ENCODE results near the gene CCDC57. TPM values are rescaled to one million over a fixed set of nuclear protein-coding genes. Genes with fewer than 3 reads are reported as not detected.

The CCDC57 gene
- total RNA-seq, 5 donors from 2014 or later (not counting 1 experiment from before 2014, with no cell fraction given) = 86.4 to 127 (median 103) TPM

GRCh38 chr17:82232322-82232820 lies 19.7 kb upstream of the CCDC57 start:
- Histone ChIP-seq H3K36me3 (ENCODE audit: control insufficient read depth in 2 of 2, extremely low read depth in 1 of 2, insufficient read depth in 1 of 2, low read length in 1 of 2) (peaks cover 0 to 10% of the 10 kb centered on the region in 2 donors), H3K27ac (ENCODE audit: low read length) (no peak overlapping the region), H3K4me3 (ENCODE audit: control insufficient read depth in 1 of 2, extremely low read depth in 1 of 2, low read length in 1 of 2) (no peak overlapping the region), H3K4me1 (ENCODE audit: control insufficient read depth in 1 of 2, extremely low read depth in 1 of 2, insufficient read depth in 2 of 2, low read length in 2 of 2) (peaks cover 25 to 61% of the 10 kb centered on the region in 2 experiments), H3K9me3 (no peaks in the 10 kb centered on the region), H3K27me3 (replicated peaks in 1 of 2; ENCODE audit: control insufficient read depth in 2 of 2, extremely low read depth in 1 of 2, insufficient read depth in 2 of 2, low read length in 1 of 2) (no peaks in the 10 kb centered on the region)
- H3K36me3 Mint-ChIP-seq = no peaks in the 10 kb centered on the region
- POLR2A ChIA-PET = no interaction called here
- H3K9me3 Mint-ChIP-seq = no peaks in the 10 kb centered on the region
- CTCF ChIA-PET = no interaction called here
- no peak overlapping the region for H3K27ac Mint-ChIP-seq
- WGBS (ENCODE audit: insufficient coverage) = 87% methylated on average over 18 of the region's 21 CpGs
- H3K4me3 Mint-ChIP-seq = no peak overlapping the region
- no peaks in the 10 kb centered on the region for H3K27me3 Mint-ChIP-seq
- no peak for DNase-seq
- peaks cover 10 to 26% (median 13%) of the 10 kb centered on the region in 3 donors for H3K4me1 Mint-ChIP-seq
- ATAC-seq (replicated peaks in 1 of 4) = no peak

- no peak for ATAC-seq (replicated peaks in 1 of 4)
- WGBS (ENCODE audit: insufficient coverage) = 50% methylated on average over 22 of the region's 42 CpGs
- Histone ChIP-seq H3K27ac (ENCODE audit: low read length) (peak overlapping the region; percentile 68), H3K4me1 (ENCODE audit: control insufficient read depth in 1 of 2, extremely low read depth in 1 of 2, insufficient read depth in 2 of 2, low read length in 2 of 2) (peaks cover 27 to 63% of the 10 kb centered on the region in 2 experiments), H3K36me3 (ENCODE audit: control insufficient read depth in 2 of 2, extremely low read depth in 1 of 2, insufficient read depth in 1 of 2, low read length in 1 of 2) (peaks cover 0 to 6% of the 10 kb centered on the region in 2 donors), H3K27me3 (replicated peaks in 1 of 2; ENCODE audit: control insufficient read depth in 2 of 2, extremely low read depth in 1 of 2, insufficient read depth in 2 of 2, low read length in 1 of 2) (peaks cover 0 to 3% of the 10 kb centered on the region in 2 experiments), H3K9me3 (no peaks in the 10 kb centered on the region), H3K4me3 (ENCODE audit: control insufficient read depth in 1 of 2, extremely low read depth in 1 of 2, low read length in 1 of 2) (peak overlapping the region; percentile 21 to 44)
- Mint-ChIP-seq H3K9me3 (no peaks in the 10 kb centered on the region), H3K4me1 (peaks cover 10 to 25% (median 13%) of the 10 kb centered on the region in 3 donors), H3K27me3 (no peaks in the 10 kb centered on the region), H3K36me3 (no peaks in the 10 kb centered on the region), H3K4me3 (no peak overlapping the region), H3K27ac (no peak overlapping the region)
- peak in 2 of 35 experiments; percentile 51 to 53 for DNase-seq
- POLR2A ChIA-PET = no interaction called here
- CTCF ChIA-PET = no interaction called here
Observed at GRCh38 chr17:82231562-82232321, 19.1 kb upstream of the CCDC57 start.

- ATAC-seq (replicated peaks in 1 of 4) = peak in 3 of 4 experiments; percentile 1 to 15 (median 4)
- ChIA-PET CTCF (no interaction called here), POLR2A (no interaction called here)
- Histone ChIP-seq H3K4me3 (ENCODE audit: control insufficient read depth in 1 of 2, extremely low read depth in 1 of 2, low read length in 1 of 2) (peak overlapping the region; percentile 21 to 44), H3K27me3 (replicated peaks in 1 of 2; ENCODE audit: control insufficient read depth in 2 of 2, extremely low read depth in 1 of 2, insufficient read depth in 2 of 2, low read length in 1 of 2) (peaks cover 0 to 7% of the 10 kb centered on the region in 2 experiments), H3K4me1 (ENCODE audit: control insufficient read depth in 1 of 2, extremely low read depth in 1 of 2, insufficient read depth in 2 of 2, low read length in 2 of 2) (peaks cover 27 to 59% of the 10 kb centered on the region in 2 experiments), H3K36me3 (ENCODE audit: control insufficient read depth in 2 of 2, extremely low read depth in 1 of 2, insufficient read depth in 1 of 2, low read length in 1 of 2) (peaks cover 0 to 6% of the 10 kb centered on the region in 2 donors), H3K9me3 (no peaks in the 10 kb centered on the region), H3K27ac (ENCODE audit: low read length) (peak overlapping the region; percentile 68)
- 33% methylated on average over 6 of the region's 18 CpGs for WGBS (ENCODE audit: insufficient coverage)
- Mint-ChIP-seq H3K36me3 (no peaks in the 10 kb centered on the region), H3K27ac (no peak overlapping the region), H3K4me3 (no peak overlapping the region), H3K4me1 (peaks cover 10 to 24% (median 12%) of the 10 kb centered on the region in 3 donors), H3K27me3 (no peaks in the 10 kb centered on the region), H3K9me3 (no peaks in the 10 kb centered on the region)
- peak in 2 of 35 experiments; percentile 42 for DNase-seq
Observed at GRCh38 chr17:82231312-82231561, 18.6 kb upstream of the CCDC57 start.

- ATAC-seq (replicated peaks in 1 of 4) = peak; percentile 14 to 23 (median 18)
- Histone ChIP-seq H3K27ac (ENCODE audit: low read length) (peak overlapping the region; percentile 68), H3K9me3 (no peaks in the 10 kb centered on the region), H3K4me1 (ENCODE audit: control insufficient read depth in 1 of 2, extremely low read depth in 1 of 2, insufficient read depth in 2 of 2, low read length in 2 of 2) (peaks cover 24 to 56% of the 10 kb centered on the region in 2 experiments), H3K4me3 (ENCODE audit: control insufficient read depth in 1 of 2, extremely low read depth in 1 of 2, low read length in 1 of 2) (peak overlapping the region; percentile 40 to 54), H3K27me3 (replicated peaks in 1 of 2; ENCODE audit: control insufficient read depth in 2 of 2, extremely low read depth in 1 of 2, insufficient read depth in 2 of 2, low read length in 1 of 2) (peaks cover 0 to 7% of the 10 kb centered on the region in 2 experiments), H3K36me3 (ENCODE audit: control insufficient read depth in 2 of 2, extremely low read depth in 1 of 2, insufficient read depth in 1 of 2, low read length in 1 of 2) (peaks cover 0 to 3% of the 10 kb centered on the region in 2 donors)
- Mint-ChIP-seq H3K27me3 (no peaks in the 10 kb centered on the region), H3K4me1 (peaks cover 9 to 20% (median 10%) of the 10 kb centered on the region in 3 donors), H3K4me3 (peak overlapping the region; percentile 70 to 80 (median 76)), H3K27ac (peak overlapping the region in 1 of 2 donors; percentile 83), H3K36me3 (no peaks in the 10 kb centered on the region), H3K9me3 (no peaks in the 10 kb centered on the region)
- DNase-seq = peak in 21 of 35 experiments; percentile 32 to 71 (median 44)
- ChIA-PET CTCF (no interaction called here), POLR2A (no interaction called here)
- WGBS (ENCODE audit: insufficient coverage) = 14% methylated on average over 67 of the region's 76 CpGs
Observed at GRCh38 chr17:82230609-82231311, 18.1 kb upstream of the CCDC57 start.

GRCh38 chr17:82229698-82230608 lies 17.3 kb upstream of the CCDC57 start:
- ChIA-PET POLR2A (no interaction called here), CTCF (interaction anchor here in 1 of 2 donors (0.6 kb wide), 1 partner anchor 163 kb away, joined by 3 read pairs; no protein-coding TSS in a partner anchor)
- peak overlapping the region; percentile 40 to 54 for H3K4me3 ChIP-seq (ENCODE audit: control insufficient read depth in 1 of 2, extremely low read depth in 1 of 2, low read length in 1 of 2)
- no peaks in the 10 kb centered on the region for H3K36me3 ChIP-seq (ENCODE audit: control insufficient read depth in 2 of 2, extremely low read depth in 1 of 2, insufficient read depth in 1 of 2, low read length in 1 of 2)
- H3K9me3 Mint-ChIP-seq = no peaks in the 10 kb centered on the region
- WGBS (ENCODE audit: insufficient coverage) = 89% methylated on average over 21 of the region's 28 CpGs
- peak overlapping the region; percentile 70 to 80 (median 76) for H3K4me3 Mint-ChIP-seq
- H3K36me3 Mint-ChIP-seq = no peaks in the 10 kb centered on the region
- ATAC-seq (replicated peaks in 1 of 4) (no peak), DNase-seq (no peak)
- H3K27me3 Mint-ChIP-seq = no peaks in the 10 kb centered on the region
- no peaks in the 10 kb centered on the region for H3K9me3 ChIP-seq
- H3K27me3 ChIP-seq (replicated peaks in 1 of 2; ENCODE audit: control insufficient read depth in 2 of 2, extremely low read depth in 1 of 2, insufficient read depth in 2 of 2, low read length in 1 of 2) = peaks cover 0 to 7% of the 10 kb centered on the region in 2 experiments
- H3K27ac Mint-ChIP-seq = peak overlapping the region; percentile 83 to 85
- H3K4me1 ChIP-seq (ENCODE audit: control insufficient read depth in 1 of 2, extremely low read depth in 1 of 2, insufficient read depth in 2 of 2, low read length in 2 of 2) = peaks cover 24 to 55% of the 10 kb centered on the region in 2 experiments
- peak overlapping the region; percentile 15 for H3K27ac ChIP-seq (ENCODE audit: low read length)
- peaks cover 9 to 15% (median 10%) of the 10 kb centered on the region in 3 donors for H3K4me1 Mint-ChIP-seq
